ENCODE measurements around the gene CLNK.

CLNK gene

DNA sequence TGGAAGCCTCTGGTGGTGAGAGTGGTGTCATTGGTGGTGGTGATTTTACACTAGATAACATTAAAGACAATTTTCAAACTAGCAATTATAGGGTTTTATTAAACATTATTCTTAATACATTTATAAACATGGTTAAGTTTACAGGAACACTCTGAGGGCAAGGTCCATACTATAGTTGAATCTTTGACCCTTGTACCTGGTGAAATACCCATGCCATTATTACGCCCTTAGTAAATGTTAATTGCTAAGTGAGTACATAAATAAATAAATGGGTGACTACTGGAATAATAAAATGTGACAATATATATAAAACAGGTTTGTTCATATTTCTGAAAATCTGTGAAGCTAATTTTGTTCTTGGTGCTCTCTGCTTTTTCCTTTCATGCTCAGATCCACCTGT, 13.6 kb upstream of the CLNK start:
- no peak for FAIRE-seq

DNA sequence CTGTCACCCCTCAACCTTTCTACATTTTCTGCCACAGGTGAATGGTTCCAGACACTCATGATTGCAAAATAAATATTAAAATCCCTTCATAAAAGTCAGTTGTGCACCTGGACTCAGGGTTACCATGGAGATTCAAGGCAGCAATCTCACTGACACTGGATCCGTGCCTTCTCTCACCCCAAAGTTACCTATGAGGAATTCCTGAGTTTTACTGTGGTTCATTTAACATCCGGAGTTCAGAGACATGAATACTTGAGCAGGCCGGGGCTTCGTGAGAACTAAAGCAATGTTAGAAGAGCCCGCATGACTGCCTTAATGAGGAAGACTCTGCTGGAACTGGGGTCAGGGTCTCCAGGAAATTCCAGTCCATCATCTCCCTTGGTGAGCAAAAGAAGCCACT, 12.5 kb upstream of the CLNK start:
- FAIRE-seq = no peak

DNA sequence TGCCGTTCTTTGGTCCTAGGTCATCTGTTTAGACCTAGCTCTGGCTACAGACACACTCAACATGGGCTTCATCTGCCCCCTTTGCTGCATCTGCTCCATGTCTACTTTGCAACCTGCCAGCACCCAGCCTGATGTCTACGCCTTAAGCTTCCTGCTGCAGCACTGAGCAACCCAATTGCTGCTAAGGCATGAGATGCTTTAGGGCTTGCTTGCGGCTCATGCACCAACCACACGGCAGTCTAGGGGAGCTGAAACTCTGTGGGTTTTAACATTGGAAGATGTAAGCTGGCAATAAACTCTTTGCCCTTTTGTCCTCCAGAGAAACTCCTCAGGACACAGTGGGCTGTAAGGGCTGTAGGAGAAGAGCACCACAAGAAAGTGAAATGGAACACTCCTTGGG, 11.7 kb upstream of the CLNK start:
- no peak for FAIRE-seq

DNA sequence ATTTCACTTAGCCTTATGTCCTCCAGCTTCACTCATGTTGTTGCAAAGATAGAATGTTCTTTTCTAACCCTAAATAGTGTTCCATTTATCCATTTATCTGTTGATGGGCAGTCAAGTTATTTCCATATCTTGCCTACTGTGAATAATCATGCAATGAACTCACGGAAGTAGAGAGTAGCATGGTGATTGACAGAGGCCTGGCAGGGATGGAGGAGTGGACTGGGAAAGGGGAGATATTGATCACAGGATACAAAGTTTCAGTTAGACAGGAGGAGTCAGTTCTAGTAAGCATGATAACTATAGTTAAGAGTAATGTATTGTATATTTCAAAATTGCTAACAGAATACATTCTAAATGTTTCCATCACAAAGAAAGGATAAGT, 10.3 kb upstream of the CLNK start:
- no peak for FAIRE-seq

DNA sequence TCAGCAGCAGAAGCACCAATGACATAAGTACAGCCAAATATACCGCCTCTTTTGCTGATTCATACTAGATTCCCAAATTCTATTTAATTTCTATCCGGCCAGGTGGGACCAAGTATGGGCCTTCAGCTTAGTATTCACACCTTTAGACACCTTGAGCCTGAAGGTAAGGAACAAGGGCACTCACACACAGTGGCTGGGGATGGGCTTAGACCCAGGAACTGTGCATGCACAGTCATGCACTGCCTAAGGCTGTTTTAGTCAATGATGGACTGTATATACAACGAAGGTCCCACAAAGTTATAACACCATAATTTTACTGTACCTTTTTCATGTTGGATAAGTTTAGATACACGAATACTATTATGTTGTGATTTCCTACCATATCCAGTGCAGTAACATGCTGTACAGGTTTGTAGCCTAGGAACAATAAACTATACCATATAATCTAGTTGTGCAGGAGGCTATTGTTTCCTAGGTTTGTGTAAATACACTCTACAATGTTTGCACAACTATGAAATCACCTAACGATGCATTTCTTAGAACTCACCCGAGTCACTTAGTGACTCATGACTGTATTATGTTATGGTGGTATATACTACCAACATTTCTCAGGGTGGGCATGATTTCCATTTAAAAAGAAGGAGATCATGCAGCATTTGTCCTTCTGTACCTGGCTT, 9.7 kb upstream of the CLNK start:
- no peak for FAIRE-seq

DNA sequence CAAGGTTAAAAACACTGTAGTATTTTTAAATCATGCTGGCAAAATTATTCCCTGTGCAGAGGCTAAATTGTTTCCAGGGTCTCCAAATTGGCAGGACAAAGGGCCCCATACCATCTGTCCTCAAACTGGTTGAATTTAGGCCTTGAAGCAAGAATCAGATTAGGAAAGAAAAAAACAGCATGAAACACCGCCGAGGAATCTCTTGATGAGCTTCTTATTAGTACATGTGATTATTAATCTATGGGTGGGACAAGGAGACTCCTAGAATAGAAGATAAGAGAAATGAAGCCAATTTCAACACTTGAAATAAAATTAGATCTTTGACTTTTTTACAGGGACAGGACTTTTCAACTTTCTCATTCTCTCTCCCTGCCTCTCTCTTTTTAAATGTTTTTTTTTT, 7.1 kb upstream of the CLNK start:
- FAIRE-seq = no peak

DNA sequence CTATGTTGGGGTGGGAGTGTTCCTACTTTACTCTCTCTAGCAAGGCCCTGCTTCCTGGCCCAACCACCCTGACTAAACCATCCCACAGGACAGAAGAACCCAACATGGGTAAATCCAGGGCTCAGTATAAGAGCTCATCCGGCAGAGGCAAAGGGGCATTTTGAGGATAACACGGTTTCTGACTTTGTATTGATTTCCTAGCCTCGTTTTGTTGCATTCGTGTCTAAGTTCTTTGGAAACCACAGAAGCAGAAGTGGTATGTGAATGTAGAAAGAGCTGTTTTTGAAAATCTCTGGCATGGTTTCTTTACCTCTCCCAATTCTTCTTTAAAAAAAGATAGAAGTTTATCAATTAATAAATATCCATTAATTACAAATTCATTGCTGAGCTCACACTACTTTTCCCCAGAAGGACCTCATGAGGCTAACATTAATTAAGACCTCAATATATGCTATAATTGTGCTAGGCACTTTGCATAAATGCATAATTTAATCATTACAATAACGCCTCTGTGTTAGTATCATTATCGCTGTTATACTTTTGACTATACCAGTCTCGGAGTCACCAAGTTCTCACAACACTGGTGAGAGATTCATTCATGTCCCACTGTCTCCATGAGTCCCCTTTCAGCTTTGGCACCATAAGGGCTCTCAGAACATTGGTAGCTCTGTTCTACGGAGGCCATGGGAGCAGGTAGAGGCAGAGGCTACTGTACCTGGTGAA, 5.8 kb upstream of the CLNK start:
- FAIRE-seq = no peak

DNA sequence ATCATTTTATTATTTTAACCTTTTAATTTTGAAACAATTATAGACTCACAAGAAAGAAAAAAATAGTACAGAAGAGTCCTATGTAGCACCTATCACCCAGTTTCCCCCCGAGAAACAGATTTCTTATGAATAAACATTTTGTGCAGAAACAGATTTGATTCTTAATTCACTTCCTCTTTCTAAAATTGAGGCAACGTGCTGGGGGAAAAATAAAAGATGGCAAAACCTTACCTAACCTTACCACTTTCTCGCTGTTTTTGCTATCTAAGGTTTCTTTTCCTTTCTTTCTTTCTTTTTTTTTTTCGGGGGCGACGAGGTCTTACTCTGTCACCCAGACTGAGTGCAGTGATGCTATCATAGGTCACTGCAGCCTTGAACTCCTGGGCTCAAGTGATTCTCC, 4.3 kb upstream of the CLNK start:
- no peak for FAIRE-seq

DNA sequence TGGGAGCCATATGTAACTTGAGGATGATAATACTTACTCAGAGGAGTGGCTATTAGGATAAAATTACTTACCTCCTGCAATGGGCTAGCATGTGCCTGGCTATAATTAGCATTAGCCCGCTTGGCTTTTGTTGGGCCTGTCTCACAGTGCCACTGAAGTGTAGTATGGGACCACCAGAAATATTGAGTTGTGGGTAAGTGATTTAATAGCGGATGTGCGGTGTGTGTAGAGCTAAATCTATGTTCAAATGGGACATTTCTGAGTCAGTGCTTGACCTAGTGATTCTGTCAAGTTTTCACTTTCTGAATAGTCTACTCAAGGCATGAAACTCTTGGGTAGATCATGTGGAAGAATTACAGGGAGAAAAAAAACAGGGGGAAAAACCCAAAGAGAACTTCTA, 3.5 kb upstream of the CLNK start:
- FAIRE-seq = no peak

DNA sequence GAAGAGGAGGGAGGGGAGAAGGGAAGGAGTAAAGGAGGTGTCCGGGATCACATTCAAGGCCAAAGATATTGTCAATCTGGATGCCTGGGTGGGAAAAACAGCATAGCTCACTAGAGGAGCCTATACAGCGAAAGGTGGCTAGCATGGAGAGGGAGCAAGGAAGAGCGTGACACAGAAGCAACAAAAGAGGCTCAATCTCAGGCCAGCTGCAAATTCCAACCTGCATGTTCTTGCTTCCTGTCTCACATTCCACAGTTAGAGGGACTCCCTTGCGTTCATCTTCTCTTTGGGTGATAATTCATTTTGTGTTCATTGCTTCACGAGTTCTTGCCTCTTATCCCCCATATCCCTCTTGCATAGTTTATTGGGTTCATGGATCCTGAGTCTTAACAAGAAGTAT, 3.0 kb upstream of the CLNK start:
- FAIRE-seq = no peak

DNA sequence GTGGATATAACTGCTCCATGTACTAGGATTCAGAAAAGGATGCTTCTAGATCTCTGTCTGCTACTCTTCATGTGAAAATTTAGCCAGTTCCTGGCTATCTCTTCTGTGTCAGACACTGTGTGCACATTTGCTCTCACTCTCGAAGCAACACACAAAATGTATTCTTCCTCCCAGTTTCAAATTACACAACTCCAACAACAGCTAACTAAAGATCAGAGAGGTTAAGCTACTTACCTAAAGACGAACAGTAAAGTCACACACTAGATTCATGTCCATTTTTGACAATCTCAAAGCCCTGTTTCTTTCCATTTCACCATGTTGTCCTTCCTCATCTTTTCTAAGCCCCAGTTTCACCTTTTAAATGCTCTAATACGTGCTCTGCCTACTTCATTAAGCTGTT, 2.2 kb downstream of the CLNK start:
- no peak for FAIRE-seq

DNA sequence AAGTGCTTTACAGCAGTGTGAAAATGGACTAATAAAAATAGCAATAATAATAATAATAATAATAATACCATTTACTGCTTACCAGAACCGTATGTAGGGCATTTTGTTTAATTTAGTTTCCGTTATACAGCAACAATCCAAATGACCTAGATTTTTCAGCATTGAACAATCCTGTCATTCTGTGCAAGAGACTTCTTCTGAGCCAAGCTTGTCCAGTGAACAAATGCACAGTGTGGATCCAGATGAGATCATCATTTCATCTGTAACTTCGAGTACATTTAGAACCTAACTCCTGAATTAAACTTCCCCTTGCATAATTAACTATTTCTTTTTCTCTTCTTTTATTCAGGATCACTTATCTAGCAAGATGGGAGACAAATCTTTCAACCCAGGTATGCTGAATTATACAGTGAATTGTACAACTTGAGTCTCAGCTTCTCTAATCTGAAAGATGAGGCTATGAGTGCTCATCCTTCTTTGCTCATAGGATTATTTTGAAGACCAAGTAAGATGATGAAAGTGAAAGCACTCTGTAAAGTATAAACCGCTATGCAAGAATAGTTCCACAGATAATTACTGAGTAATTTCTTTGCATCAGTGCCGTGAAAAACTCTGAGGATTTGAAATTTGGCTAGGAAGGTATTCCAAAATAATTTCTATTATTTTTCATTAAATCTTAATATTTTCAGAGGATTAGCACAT, 6.6 kb downstream of the CLNK start:
- FAIRE-seq = no peak

DNA sequence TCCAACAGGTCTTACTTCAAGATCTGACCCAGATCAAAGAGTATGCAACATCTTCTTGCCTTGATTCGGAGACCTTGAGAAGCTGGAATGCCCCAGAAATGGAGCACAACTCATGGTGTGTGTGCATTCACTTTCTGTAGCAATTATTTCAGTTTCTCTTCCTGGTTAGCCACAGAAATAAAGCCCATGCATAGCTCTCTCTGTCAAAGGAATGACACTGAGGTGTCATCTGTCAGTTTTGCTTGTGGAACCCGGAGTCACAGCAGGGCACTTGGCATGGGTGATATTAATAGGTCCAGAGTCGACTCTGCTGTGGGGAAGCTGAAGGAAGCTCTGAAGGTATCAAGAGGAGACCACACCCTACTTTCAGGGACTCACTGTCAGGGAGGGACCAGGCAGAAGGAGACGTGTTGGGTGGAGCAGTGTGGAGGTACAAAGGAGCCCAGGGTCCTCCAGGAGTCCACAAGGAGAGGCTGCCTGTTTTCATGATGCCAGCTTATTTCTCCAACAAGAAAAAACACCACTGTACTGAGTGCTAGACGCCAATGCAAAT, 10.7 kb downstream of the CLNK start:
- FAIRE-seq = no peak

DNA sequence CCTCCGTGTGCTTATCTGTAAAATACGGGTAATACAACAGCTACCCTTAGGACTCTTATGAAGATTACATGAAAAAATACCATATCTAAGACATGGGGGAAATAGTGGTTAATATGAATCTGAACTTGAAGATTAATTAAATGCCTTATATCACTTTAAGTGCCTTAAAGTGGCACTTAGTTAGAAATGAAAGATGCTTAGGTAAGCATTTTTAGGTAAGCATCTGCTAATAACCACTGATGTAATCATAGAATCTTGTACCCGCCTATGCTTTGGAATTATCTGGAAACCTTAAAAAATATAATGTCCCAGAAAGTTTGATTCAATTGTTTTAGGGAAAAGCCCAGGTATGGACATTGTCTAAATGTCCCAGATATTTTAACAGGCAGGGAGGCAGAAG, 12.2 kb downstream of the CLNK start:
- no peak for FAIRE-seq

DNA sequence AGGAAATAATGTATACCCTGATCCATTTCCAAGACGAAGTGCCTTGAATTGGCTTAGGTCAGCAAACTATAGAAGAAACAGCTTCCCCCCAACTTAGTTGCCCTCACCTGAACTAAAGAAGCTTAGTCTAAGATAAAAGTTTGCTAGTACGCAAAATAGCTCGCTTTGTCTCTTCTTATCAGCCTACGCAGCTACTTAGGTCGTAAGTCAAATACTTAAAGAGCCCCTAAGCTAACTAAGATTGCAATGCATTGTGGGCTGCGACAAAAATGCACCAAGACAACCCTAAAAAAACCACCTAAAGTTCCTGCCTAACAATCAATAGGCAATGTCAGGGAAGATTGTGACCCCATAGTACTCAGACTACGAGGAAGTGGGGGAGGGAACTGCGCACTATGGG, 12.8 kb downstream of the CLNK start:
- no peak for FAIRE-seq

DNA sequence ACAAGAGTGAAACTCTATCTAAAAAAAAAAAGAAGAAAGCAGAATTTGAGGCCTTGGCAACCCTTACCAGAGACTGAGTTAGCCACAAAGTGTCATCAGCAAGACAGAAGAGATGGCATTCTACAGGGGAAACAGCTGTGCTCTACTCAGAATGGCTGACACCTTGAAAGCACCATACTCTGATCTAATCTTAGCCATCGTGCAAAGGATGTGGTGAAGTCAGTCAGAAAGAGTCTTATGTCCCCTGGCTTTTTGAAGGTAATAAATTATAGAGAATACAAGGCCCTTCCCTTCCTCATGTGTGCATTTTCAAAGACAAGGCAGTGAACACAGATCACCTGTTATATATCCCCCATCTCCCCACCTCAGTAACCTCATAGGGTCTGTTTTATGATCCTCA, 13.2 kb downstream of the CLNK start:
- FAIRE-seq = no peak

DNA sequence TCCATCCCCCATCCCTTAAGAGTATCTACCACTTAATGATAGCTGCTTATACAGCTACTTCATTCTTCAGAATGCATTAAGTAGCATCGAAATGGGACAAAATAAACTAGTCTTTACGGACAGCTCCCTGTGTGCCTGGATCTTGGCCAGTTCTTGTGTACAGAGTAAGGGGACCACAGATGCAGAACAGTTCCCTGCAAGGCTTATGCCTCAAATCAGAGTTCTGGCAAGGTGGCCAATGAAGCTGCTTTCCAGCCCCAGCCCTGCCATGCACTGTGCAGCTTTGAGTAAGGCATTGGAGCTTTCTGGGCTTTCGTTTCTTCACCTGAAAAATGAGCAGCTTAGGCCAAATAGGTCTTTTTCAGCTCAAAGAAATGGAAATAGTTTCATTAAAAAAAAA, 14.2 kb downstream of the CLNK start:
- no peak for FAIRE-seq

DNA sequence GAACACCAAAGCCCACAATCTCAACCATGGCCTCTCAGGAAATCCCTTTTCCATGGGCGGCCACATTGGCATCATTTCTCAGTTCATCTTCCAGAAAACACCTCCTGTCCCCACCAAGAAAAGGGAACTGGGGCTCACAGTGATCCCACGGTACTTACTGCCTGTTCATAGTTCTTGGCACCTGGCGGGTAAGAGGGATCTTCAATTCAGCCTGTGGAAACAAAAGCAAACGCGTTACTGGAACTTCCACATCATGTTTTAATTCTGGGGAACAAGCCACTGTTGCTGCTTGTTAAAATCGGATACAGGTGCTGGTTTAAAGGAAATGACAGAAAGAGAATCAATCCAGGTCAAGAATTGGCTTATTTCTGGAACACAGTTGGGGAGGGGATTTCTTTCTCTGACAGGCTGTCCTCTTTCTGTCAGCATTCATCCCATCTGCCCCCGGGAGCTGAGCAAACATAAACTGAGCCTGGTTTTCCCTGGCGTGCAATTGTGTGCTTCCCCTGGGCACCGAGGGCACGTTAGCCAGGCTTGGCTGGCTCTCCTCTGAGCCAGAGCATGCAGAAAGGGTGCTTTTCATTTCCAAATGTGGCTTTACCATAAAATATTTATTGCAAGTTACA, 16.8 kb downstream of the CLNK start:
- FAIRE-seq = no peak

DNA sequence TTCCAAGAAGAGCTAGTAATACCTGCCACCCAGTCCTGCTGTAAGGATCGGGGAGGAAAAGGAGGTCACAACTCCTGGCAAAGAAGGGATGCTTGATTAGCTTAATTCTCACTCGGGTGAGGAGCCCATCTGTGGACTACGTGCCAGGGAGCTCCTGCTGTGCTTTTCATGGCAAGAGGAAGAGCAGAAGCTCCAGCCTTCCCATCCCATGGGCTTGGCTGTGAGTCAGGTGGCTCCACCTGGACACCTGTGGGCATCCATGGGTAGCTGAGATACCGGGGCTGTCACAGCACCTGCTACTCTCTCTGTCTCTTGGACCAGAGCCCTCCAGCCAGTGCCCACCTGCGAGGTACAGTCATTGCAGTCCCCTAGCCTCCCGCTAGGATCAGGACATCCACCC, 18.0 kb downstream of the CLNK start:
- FAIRE-seq = no peak

DNA sequence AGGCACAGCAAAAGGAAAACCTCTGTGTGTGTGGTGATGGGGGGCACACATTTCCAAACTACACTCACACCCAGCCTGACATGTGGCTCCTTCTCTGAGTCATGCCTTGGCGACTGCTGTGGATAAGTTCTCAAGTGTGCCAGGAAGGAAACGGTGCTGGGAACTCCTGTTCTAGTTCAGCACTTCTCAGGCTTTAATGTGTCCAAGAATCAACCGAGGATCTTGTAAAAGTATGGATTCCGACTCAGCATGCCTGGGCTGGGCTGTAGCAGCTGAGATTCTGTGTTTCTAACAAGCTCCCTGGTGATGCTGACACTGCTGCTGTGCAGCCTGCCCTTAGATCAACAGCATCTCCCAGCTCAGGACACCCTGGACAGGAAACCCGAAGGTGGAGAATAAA, 20.2 kb downstream of the CLNK start:
- FAIRE-seq = no peak

DNA sequence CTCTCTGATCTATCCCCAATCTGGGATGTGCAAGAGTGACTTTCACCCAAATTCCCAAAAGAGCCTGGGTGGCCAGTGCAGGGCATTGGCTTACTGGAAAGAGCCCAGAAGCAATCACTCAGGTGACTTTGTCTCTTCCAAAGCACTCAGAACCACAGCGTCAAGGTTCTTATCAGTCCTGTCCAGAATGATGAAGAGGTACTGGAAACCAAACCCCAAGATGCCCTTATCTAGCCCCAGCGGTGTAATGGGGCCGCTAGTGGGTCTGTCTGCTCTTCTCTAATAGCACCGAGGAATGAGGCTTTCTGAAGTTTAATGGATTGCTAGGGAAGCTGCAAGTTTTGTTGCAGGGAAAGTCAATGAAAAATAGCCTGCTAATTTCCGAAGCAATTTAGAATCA, 21.6 kb downstream of the CLNK start:
- FAIRE-seq = no peak

DNA sequence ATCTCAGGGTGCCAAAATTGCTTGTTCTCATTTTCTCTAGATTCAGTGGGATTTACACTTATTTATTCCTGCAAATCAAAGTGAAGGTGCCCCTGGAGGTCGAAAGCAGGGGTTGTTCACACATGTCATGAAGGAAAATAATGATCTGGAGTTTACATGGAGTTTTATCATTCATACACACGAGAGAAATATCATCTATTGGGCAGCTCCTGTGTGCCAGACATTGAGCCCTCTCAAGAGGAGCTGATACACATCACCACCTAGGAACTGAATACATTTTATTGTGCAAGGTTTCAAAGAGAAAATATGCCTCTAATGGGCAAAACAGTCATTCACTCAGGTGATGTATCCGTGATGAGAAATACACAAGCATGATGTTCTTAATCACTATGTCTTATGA, 23.5 kb downstream of the CLNK start:
- no peak for FAIRE-seq

DNA sequence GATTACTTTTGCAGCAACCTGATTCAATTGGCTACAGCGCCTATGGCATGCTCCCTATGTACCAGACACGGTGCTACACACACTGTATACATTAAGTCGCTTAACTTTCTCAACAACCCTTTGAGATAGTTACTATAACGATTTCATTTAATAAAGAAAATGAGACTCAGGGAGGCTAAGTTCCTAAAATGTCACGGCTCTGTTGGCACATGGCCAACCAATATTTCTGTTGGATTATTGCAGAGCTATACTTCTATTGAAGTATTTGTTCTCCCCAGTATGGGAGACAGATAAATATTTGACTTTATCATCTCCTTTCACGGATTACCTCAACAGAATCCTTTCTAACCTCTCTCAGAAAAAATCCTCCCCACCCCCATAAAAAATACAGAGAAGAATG, 25.3 kb downstream of the CLNK start:
- no peak for FAIRE-seq

DNA sequence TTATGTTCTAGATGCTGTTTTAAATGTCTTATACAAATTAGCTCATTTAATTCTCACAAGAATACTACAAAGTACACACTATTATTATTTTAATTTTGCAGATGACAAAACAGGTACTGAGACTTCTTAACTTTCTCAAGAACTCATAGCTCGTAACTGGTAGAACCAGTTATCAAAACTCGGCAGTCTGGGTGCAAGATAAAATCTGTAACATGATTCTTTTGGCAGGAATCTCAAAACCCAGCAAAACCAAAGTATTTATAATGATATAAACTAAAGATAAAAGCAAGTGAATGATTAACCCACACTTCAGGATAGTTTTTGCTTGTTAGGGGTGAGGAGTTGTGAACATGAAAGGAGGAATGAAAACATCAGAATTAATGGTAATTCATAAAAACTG, 27.6 kb downstream of the CLNK start:
- no peak for FAIRE-seq
